ENCODE measurements around the gene PACSIN2.
"Not testable (repeated sequence)": the region's sequence is repeated elsewhere in the genome, so short reads cannot be mapped to it uniquely, and the experiment has no call there.

The PACSIN2 gene

GRCh38 chr22:43012390-43012789 lies 2.6 kb downstream of the PACSIN2 start:
- no peak for DNase-seq (ENCODE audit: low read depth in 2 of 2)

GRCh38 chr22:43011079-43011478 lies 3.9 kb downstream of the PACSIN2 start:
- no peak for DNase-seq (ENCODE audit: low read depth in 2 of 2)

DNA sequence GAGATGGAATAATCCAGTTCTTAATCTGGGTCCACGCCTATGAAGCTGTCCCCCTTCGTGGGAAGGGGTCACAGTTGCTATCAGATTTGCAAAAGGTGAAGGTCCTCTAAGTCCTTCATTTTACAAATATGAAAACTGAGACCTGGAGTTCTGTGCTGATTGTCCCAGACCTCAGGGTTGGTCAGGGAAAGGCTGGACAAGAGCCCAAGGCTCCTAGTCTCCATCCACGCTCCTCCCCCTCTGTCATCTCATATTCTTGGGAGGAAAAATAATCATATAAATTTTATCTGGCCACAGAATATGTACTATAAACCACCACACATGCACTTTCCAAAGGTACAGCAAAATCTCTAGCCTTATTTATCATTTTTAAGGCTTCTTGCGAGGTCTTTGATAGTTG lies 5.5 kb downstream of the PACSIN2 start:
- no peak for DNase-seq (ENCODE audit: low read depth in 2 of 2)

- no peak for DNase-seq (ENCODE audit: low read depth in 2 of 2)
Measured at GRCh38 chr22:43008921-43009320, 6.0 kb downstream of the PACSIN2 start.

DNA sequence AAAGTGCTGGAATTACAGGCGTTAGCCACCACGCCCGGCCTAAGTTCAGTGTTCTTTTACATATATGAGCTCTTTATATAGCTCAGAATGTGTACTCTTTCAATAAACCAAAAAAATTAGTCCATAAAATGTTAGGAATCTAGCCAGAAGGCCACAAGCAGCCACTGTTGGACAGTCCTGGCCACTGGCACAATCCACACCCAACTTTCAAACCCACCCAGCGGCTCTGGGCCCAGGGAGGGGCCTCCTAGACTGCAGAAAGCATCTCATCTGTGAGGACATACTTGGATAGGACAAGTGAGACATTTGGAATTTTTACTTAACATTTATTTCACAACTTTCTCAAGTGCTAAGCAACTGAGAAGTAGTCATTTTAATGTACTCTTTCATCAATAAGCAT lies 6.4 kb downstream of the PACSIN2 start:
- DNase-seq (ENCODE audit: low read depth in 2 of 2), result no peak

GRCh38 chr22:43007519-43008102 lies 7.3 kb downstream of the PACSIN2 start:
- DNase-seq (ENCODE audit: low read depth in 2 of 2), result no peak

DNA sequence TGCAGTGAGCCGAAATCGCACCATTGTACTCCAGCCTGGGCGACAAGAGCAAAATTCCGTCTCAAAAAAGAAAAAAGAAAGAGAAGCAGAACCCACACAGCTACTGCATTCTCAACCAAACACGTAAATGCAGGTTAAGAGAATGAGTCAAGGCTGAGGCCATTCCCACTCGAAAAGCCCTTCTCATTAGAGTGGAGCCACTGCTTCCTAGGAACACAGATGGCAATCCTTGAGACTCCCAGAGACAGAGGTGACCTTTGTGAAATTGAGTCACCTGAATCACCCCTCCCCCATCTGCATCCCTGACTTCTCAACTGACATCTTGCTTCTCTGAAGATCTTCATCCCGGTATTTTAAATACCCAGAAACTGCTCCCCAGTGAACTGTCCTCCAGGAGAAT lies 8.2 kb downstream of the PACSIN2 start:
- no peak for DNase-seq (ENCODE audit: low read depth in 2 of 2)

DNA sequence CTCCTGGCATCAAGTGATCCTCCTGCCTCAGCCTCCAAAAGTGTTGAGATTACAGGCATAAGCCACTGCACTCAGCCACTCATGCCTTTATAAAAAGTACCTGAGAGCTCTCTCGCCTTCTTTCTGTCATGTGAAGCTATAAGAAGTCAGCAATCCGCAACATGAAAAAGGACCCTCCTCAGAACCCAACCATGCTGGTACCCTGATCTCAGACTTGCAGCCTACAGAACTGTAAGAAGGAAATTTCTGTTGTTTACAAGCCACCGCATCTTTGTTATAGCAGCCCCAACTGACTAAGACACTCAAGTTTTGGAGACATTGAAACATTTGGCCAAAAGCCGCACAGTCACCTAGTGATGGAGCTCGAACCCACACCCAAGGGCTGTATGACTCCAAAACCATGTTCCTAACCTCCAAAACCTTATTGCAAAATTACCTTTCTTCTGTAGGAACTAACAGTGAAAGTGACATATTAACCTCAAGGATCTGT lies 8.9 kb downstream of the PACSIN2 start:
- no peak for DNase-seq (ENCODE audit: low read depth in 2 of 2)

GRCh38 chr22:43005106-43005505 lies 9.8 kb downstream of the PACSIN2 start:
- no peak for DNase-seq (ENCODE audit: low read depth in 2 of 2)

- DNase-seq (ENCODE audit: low read depth in 2 of 2), result no peak
Measured at GRCh38 chr22:43004362-43005035, 10.4 kb downstream of the PACSIN2 start.

GRCh38 chr22:43002202-43002586 lies 12.8 kb downstream of the PACSIN2 start:
- no peak for DNase-seq (ENCODE audit: low read depth in 2 of 2)

DNA sequence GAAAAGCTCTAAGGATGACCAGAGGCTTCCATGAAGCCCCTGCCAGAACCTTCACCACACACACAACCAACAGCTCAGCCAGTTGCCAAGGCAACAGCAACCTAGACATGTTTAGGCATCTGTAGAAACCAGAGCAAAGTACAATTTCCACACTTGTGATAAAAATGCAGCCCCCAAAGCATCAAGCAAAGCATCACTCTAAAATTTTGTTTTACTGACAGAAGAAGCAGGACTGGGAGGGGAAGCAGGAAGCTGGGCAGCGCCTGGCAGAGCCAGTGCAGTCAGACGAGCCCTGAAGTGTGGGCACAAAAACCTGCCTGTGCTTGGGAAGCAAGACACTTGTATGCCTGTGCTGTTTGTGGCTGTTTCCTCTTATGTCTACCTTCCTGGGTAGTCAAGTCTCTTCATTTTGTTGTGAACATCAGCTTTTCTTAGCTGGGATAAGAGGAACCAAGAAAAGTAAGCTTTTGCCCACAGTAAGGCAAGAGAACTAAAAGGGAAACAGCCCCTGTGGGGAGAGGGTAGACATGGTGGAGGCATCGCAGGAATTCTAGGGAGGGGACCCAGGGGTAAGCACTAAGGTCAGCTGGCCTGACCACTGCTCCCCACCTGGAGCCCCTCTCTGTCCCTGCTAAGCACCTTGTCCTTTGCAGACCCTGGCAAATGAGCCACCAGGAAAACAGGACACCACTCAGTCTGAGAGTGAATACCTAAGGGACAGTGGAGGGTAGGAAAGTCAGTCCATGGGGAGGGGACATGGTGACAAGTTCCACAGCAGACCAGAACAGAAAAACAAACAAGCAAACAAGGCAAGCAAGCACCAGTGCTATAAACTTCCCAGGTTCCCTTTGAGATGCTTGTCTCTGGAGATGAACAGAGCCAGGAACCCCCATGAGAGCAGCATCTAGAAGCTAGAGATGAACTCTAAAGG lies 13.4 kb downstream of the PACSIN2 start:
- DNase-seq (ENCODE audit: low read depth in 2 of 2), result no peak

DNA sequence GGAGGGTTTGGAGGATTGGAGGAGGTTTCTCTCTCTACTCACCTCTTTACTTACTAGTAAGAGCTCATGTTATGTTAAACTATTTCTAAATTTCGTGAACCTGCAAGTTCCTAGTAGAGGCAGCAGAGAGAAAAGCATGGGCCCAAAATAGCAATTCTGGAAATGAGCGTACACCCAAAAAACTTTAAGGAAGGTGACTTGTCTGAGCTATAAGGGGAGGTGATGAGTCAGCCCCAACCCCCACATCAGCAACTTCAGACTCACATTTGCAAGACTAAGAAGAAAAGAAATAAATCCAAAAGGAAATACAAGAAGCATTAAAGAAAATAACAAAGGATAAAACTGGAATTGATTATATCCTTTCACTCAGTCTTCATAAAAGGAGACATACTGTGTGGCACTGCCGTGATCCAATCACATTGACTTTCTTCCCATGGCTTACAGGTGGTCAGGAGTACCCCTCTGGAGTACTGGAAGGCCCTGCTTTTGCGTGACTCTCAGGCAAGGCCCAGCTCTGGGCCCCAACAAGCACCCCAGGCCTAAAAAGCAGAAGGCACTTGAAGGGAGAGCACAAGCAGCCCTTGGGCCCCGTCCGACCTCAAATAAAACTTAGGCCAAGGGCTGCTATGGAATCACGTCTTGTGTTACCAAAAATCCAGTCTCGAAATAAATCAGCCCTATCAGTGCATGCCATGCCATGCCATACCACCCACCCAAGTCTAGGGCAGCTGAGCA lies 14.3 kb downstream of the PACSIN2 start:
- DNase-seq (ENCODE audit: low read depth in 2 of 2), result peak in 1 of 2 donors; percentile 53

GRCh38 chr22:42997582-42998090 lies 17.3 kb downstream of the PACSIN2 start:
- no peak for DNase-seq (ENCODE audit: low read depth in 2 of 2)

- DNase-seq (ENCODE audit: low read depth in 2 of 2), result no peak
Measured at GRCh38 chr22:42996646-42997365, 18.1 kb downstream of the PACSIN2 start.

GRCh38 chr22:42995654-42996053 lies 19.3 kb downstream of the PACSIN2 start:
- DNase-seq (ENCODE audit: low read depth in 2 of 2), result not testable (repeated sequence)

- no peak for DNase-seq (ENCODE audit: low read depth in 2 of 2)
Measured at GRCh38 chr22:42994917-42995562, 19.9 kb downstream of the PACSIN2 start.

DNA sequence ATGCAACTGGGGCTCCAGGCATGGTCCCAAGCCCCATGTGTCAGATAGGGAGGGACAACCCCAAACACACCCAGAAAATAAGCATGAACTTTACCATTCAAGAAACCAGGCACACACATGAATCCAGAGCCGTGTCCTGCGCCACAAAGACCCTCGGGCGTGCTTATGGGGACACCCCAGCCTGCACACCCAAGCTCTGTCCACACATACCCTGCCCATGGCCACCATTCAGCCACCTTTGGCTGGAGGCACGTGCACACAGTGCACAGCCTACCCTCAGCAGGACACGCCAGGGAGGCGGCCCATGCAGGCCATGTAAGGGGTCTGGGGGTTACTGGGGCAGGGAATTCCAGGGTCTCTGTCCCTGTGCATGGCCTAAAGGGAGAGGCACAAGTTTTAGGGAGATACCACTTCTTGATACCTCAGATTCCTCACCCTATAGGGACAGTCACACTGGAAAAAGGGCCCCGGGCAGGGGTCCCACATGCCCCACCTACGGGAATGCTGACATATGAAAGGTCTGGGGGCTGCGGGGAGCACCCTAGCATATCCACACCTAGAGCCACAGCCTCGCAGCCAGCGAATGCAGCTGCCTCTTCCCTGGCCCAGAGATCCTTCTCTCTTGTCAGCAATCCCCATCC lies 20.6 kb downstream of the PACSIN2 start:
- DNase-seq (ENCODE audit: low read depth in 2 of 2), result no peak

DNA sequence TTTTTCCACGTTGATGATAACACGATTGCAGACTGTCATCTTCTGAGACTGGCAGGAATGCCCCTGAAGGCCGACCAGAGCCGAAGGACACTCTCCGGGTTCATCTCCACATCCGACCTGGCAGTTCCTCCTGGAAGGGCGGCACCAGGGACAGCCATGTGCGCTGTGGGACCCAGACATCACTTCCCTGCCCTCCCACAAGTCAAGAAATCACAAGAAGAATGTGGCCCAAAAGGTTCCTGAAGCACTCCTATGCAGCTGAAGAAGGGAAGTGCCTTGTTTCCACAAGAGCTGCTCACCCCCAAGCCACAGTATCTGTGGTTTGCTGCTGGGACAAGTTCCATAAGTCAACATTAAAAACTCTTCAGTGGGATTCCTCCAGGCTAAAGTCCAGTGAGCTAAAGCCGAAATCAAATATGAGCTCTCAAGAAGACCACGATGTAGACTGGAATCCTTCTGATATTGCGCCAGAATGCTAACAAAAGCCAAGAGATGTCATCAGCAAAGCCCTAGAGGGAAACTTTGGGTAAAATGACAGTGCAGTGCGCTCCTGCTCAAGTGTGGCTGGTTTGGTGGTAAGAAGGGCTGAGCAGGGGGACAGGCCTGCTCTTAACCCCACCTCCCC lies 21.2 kb downstream of the PACSIN2 start:
- no peak for DNase-seq (ENCODE audit: low read depth in 2 of 2)
